ENCODE results near the gene TPMT. TPM values are rescaled to one million over a fixed set of nuclear protein-coding genes. Genes with fewer than 3 reads are reported as not detected.
A peak's percentile ranks its signal among the peaks of the same experiment; 100 is the strongest.

TPMT gene
- total RNA-seq, 1 experiment from 2014 or later, result 13.3 TPM

DNA sequence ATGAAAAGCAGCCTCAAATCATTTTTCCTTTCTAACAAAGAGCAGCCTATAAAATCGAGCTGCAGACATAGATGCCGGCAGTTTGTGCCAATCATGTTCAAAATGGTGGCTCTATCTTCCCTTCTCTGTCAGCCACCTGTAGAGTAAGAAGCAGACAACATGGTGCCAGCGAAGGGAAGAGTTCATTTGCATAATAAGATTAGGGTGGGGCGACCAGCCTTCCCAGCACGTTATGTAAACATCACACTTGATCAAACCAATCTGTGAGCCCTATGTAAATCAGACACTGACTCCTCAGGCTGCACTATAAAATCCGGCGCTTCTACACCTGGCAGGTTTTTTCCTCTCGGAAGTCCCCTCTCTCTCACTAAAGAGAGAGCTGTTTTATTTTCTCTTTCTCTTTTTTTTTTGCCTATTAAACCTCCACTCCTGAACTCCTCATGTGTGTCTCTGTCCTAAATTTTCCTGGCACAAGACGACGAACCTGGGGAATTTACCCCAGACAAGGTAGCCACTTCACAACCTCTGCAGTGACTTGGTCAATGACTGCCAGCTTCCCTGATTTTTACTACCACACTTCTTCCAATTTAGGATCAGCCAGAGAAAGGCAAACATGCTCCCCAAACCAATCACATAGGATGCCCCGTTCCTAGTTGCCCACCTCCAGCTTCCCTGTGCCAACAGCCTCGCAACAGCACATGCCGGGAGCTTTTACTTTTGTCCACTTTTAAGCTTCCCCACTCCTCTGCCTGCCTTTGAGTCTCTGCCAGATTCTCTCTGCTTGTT lies 12.9 kb downstream of the TPMT start:
- H3K9ac ChIP-seq (ENCODE audit: extremely low read depth, insufficient read length, low read length), result no peak overlapping the region
- H4K8ac ChIP-seq (replicated peaks; ENCODE audit: insufficient read length, low read depth, low read length), result no peak overlapping the region
- H2BK5ac ChIP-seq (ENCODE audit: insufficient read length, low read length), result no peak overlapping the region
- no peak overlapping the region for H3T11ph ChIP-seq (ENCODE audit: low read length)
- no peaks in the 10 kb centered on the region for H3K27me3 Mint-ChIP-seq (ENCODE audit: low read depth)
- no peaks in the 10 kb centered on the region for H3K23me2 ChIP-seq (ENCODE audit: insufficient read length, low read depth, low read length, poor library complexity, severe bottlenecking)
- H2BK15ac ChIP-seq (ENCODE audit: low read depth, low read length), result no peak overlapping the region
- H3K27ac Mint-ChIP-seq, result peak overlapping the region in 2 of 3 experiments; percentile 50 to 58; a peak in 3 of 7 replicates
- H2BK20ac ChIP-seq (ENCODE audit: low read depth, low read length, poor library complexity, severe bottlenecking), result no peak overlapping the region
- H2BK120ac ChIP-seq (ENCODE audit: low read depth, low read length, poor library complexity, severe bottlenecking), result no peak overlapping the region
- H3K79me2 ChIP-seq (ENCODE audit: insufficient read depth, low read length), result no peaks in the 10 kb centered on the region
- no peak for DNase-seq
- H3K4me1 ChIP-seq (ENCODE audit: insufficient read depth, low read length), result no peaks in the 10 kb centered on the region
- H4K91ac ChIP-seq (ENCODE audit: insufficient read length, low read depth, low read length), result no peak overlapping the region
- no peak overlapping the region for H2AK5ac ChIP-seq (ENCODE audit: insufficient read length, low read length)
- H3K27ac ChIP-seq (ENCODE audit: insufficient read length, low read depth, low read length), result no peak overlapping the region
- H3K4me1 Mint-ChIP-seq, result peaks cover 16 to 18% of the 10 kb centered on the region in 2 experiments
- no peaks in the 10 kb centered on the region for H3K79me1 ChIP-seq (ENCODE audit: insufficient read depth, low read depth, low read length, poor library complexity, severe bottlenecking)
- H2AFZ ChIP-seq (ENCODE audit: low read length), result no peak overlapping the region
- no peak overlapping the region for H2BK12ac ChIP-seq (ENCODE audit: insufficient read length, low read depth, low read length)
- no peak overlapping the region for H4K5ac ChIP-seq (ENCODE audit: insufficient read length, low read depth, low read length)
- no peak overlapping the region for H3K4me2 ChIP-seq (ENCODE audit: insufficient read depth, insufficient read length, low read length)
- H3K9me3 Mint-ChIP-seq, result no peaks in the 10 kb centered on the region
- peaks cover 9 to 47% (median 39%) of the 10 kb centered on the region in 3 experiments; a peak in 6 of 7 replicates for H3K36me3 Mint-ChIP-seq (ENCODE audit: insufficient read depth in 1 of 3, low read depth in 3 of 3)
- H4K20me1 ChIP-seq (ENCODE audit: control insufficient read depth, insufficient read depth, insufficient read length), result no peaks in the 10 kb centered on the region
- no peak overlapping the region for H3K14ac ChIP-seq (ENCODE audit: insufficient read depth, low read length)
- TF ChIP-seq, protein P1, sequence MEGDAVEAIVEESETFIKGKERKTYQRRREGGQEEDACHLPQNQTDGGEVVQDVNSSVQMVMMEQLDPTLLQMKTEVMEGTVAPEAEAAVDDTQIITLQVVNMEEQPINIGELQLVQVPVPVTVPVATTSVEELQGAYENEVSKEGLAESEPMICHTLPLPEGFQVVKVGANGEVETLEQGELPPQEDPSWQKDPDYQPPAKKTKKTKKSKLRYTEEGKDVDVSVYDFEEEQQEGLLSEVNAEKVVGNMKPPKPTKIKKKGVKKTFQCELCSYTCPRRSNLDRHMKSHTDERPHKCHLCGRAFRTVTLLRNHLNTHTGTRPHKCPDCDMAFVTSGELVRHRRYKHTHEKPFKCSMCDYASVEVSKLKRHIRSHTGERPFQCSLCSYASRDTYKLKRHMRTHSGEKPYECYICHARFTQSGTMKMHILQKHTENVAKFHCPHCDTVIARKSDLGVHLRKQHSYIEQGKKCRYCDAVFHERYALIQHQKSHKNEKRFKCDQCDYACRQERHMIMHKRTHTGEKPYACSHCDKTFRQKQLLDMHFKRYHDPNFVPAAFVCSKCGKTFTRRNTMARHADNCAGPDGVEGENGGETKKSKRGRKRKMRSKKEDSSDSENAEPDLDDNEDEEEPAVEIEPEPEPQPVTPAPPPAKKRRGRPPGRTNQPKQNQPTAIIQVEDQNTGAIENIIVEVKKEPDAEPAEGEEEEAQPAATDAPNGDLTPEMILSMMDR (conservative IDR thresholded peaks at IDR 0.05), result no peak
- H3K56ac ChIP-seq (ENCODE audit: insufficient read length, low read depth, low read length), result no peak overlapping the region
- no CpG with 5 or more reads among the region's 13 CpGs for WGBS (ENCODE audit: extremely low coverage, insufficient read length, low lambda C conversion rate)
- H3K9me3 ChIP-seq (ENCODE audit: control insufficient read depth, low read depth, low read length), result no peaks in the 10 kb centered on the region
- no peaks in the 10 kb centered on the region for H3K27me3 ChIP-seq (ENCODE audit: insufficient read depth, low read length)
- no peak overlapping the region for H3K4ac ChIP-seq (ENCODE audit: low read depth, low read length)
- H3K23ac ChIP-seq (ENCODE audit: insufficient read length, low read depth, low read length), result no peak overlapping the region
- H3K18ac ChIP-seq (ENCODE audit: insufficient read length, low read depth, low read length), result no peak overlapping the region
- H3K4me3 Mint-ChIP-seq, result no peak overlapping the region
